Sigmoid colon (tissue), 3 donors: ENCODE results near the gene OTUB2.

ENCODE experiments used
- CTCF ChIP-seq, 4 experiments: fragments of 450-650 bp in 3 of 4; fragments of 200-600 bp in 1 of 4; IDR thresholded peaks; one replicate each; pipeline ENCODE4 v1.5.1; 2016 to 2019; ENCODE audit warnings: antibody characterized with exemption in 4 of 4, mild to moderate bottlenecking in 3 of 4, moderate library complexity in 2 of 4
- POLR2A ChIP-seq, 2 donors: fragments of 450-650 bp; IDR thresholded peaks; one replicate each; pipeline ENCODE4 v1.6.1; 2016; ENCODE audit warnings: antibody characterized with exemption in 2 of 2, mild to moderate bottlenecking in 2 of 2, moderate library complexity in 2 of 2

- TF ChIP-seq CTCF (IDR thresholded peaks at IDR 0.05) (no peak), POLR2A (IDR thresholded peaks at IDR 0.05) (no peak)
Measured at GRCh38 chr14:94041551-94042346, 15.6 kb downstream of the OTUB2 start.
